Measurements from ENCODE around the gene HOXA11.

The HOXA11 gene

GRCh38 chr7:27183682-27184336, 1.2 kb downstream of the HOXA11 start:
- no peak overlapping the region for H3K4me3 ChIP-seq (ENCODE audit: low read depth in 1 of 2, low read length in 2 of 2)
- H3K27me3 ChIP-seq (ENCODE audit: insufficient read depth, low read length, poor library complexity) = peaks cover 14% of the 10 kb centered on the region
- H2AFZ ChIP-seq (ENCODE audit: low read depth, low read length) = no peak overlapping the region
- H3K4me2 ChIP-seq (ENCODE audit: insufficient read depth, low read length) = no peak overlapping the region
- no peak overlapping the region for H3K9ac ChIP-seq (ENCODE audit: low read depth, low read length)
- no peaks in the 10 kb centered on the region for H3K36me3 ChIP-seq (ENCODE audit: insufficient read depth, low read length)
- H4K20me1 ChIP-seq (ENCODE audit: insufficient read depth, low read length) = no peaks in the 10 kb centered on the region
- H3K79me2 ChIP-seq (ENCODE audit: insufficient read depth, low read length) = no peaks in the 10 kb centered on the region
- H3K27ac ChIP-seq (ENCODE audit: low read length) = no peak overlapping the region
- ATAC-seq (ENCODE audit: insufficient read depth, low read depth) (no peak), DNase-seq (no peak)
- H3K4me1 ChIP-seq (ENCODE audit: insufficient read depth, low read length) = peaks cover 15% of the 10 kb centered on the region
- no peaks in the 10 kb centered on the region for H3K9me3 ChIP-seq (ENCODE audit: insufficient read depth, low read length, severe bottlenecking)
- TF ChIP-seq EZH2 (IDR thresholded peaks at IDR 0.05; ENCODE audit: borderline replicate concordance, low read depth, low read length, severe bottlenecking) = no peak
- TF ChIP-seq CTCF (IDR thresholded peaks at IDR 0.05; ENCODE audit: borderline replicate concordance, extremely low read depth, low read length, poor library complexity, severe bottlenecking) = no peak

- no peak for DNase-seq
- Histone ChIP-seq H3K27ac (ENCODE audit: low read length) (no peak overlapping the region), H3K4me2 (ENCODE audit: insufficient read depth, low read length) (no peak overlapping the region), H3K4me3 (ENCODE audit: low read depth in 1 of 2, low read length in 2 of 2) (no peak overlapping the region), H3K36me3 (ENCODE audit: insufficient read depth, low read length) (no peaks in the 10 kb centered on the region), H2AFZ (ENCODE audit: low read depth, low read length) (no peak overlapping the region), H4K20me1 (ENCODE audit: insufficient read depth, low read length) (no peaks in the 10 kb centered on the region), H3K9ac (ENCODE audit: low read depth, low read length) (no peak overlapping the region), H3K79me2 (ENCODE audit: insufficient read depth, low read length) (no peaks in the 10 kb centered on the region), H3K27me3 (ENCODE audit: insufficient read depth, low read length, poor library complexity) (peaks cover 10% of the 10 kb centered on the region), H3K4me1 (ENCODE audit: insufficient read depth, low read length) (peaks cover 8% of the 10 kb centered on the region), H3K9me3 (ENCODE audit: insufficient read depth, low read length, severe bottlenecking) (no peaks in the 10 kb centered on the region)
- TF ChIP-seq EZH2 (IDR thresholded peaks at IDR 0.05; ENCODE audit: borderline replicate concordance, low read depth, low read length, severe bottlenecking) (no peak), CTCF (IDR thresholded peaks at IDR 0.05; ENCODE audit: borderline replicate concordance, extremely low read depth, low read length, poor library complexity, severe bottlenecking) (no peak)
- no peak for ATAC-seq (ENCODE audit: insufficient read depth, low read depth)
Observed at GRCh38 chr7:27182861-27183681, 2.0 kb downstream of the HOXA11 start.

GRCh38 chr7:27182285-27182841, 2.7 kb downstream of the HOXA11 start:
- ATAC-seq (ENCODE audit: insufficient read depth, low read depth) = no peak
- Histone ChIP-seq H3K9ac (ENCODE audit: low read depth, low read length) (no peak overlapping the region), H3K79me2 (ENCODE audit: insufficient read depth, low read length) (no peaks in the 10 kb centered on the region), H3K4me1 (ENCODE audit: insufficient read depth, low read length) (peaks cover 1% of the 10 kb centered on the region), H4K20me1 (ENCODE audit: insufficient read depth, low read length) (no peaks in the 10 kb centered on the region), H3K4me2 (ENCODE audit: insufficient read depth, low read length) (no peak overlapping the region), H3K9me3 (ENCODE audit: insufficient read depth, low read length, severe bottlenecking) (no peaks in the 10 kb centered on the region), H3K36me3 (ENCODE audit: insufficient read depth, low read length) (no peaks in the 10 kb centered on the region), H3K27ac (ENCODE audit: low read length) (no peak overlapping the region), H2AFZ (ENCODE audit: low read depth, low read length) (no peak overlapping the region), H3K4me3 (ENCODE audit: low read depth in 1 of 2, low read length in 2 of 2) (no peak overlapping the region), H3K27me3 (ENCODE audit: insufficient read depth, low read length, poor library complexity) (peaks cover 8% of the 10 kb centered on the region)
- TF ChIP-seq EZH2 (IDR thresholded peaks at IDR 0.05; ENCODE audit: borderline replicate concordance, low read depth, low read length, severe bottlenecking) = no peak
- no peak for TF ChIP-seq CTCF (IDR thresholded peaks at IDR 0.05; ENCODE audit: borderline replicate concordance, extremely low read depth, low read length, poor library complexity, severe bottlenecking)
- DNase-seq = no peak

Measured in DND-41 (cell line).